ENCODE results near the gene ABCC1. TPM values are rescaled to one million over a fixed set of nuclear protein-coding genes. Genes with fewer than 3 reads are reported as not detected.
A peak's percentile ranks its signal among the peaks of the same experiment; 100 is the strongest.

Gene ABCC1
- total and polyA plus RNA-seq, 12 donors = 12.4 to 38.8 (median 28.0) TPM

GRCh38 chr16:15950869-15951268 is 1.5 kb downstream of the ABCC1 start:
- TF ChIP-seq POLR2A (IDR thresholded peaks at IDR 0.05) (no peak), CTCF (IDR thresholded peaks at IDR 0.05) (no peak)
- Histone ChIP-seq H3K4me1 (replicated peaks in 1 of 2) (peaks cover 19 to 38% of the 10 kb centered on the region in 2 donors), H3K4me3 (peak overlapping the region in 1 of 4 donors; percentile 99), H3K27me3 (no peaks in the 10 kb centered on the region), H3K27ac (peak overlapping the region; percentile 15 to 92 (median 78)), H3K9me3 (replicated peaks in 1 of 3) (no peaks in the 10 kb centered on the region), H3K36me3 (replicated peaks in 1 of 2) (no peaks in the 10 kb centered on the region)
- no peak for DNase-seq
- intact Hi-C loops (cut with DNase I) = loop anchor here in 1 of 2 donors (5.0 kb wide), 1 partner anchor 59 kb away; no protein-coding TSS in a partner anchor

- intact Hi-C loops (cut with DNase I) = loop anchor here in 1 of 2 donors (5.0 kb wide), 1 partner anchor 60 kb away; no protein-coding TSS in a partner anchor
- Histone ChIP-seq H3K4me3 (no peak overlapping the region), H3K36me3 (replicated peaks in 1 of 2) (no peaks in the 10 kb centered on the region), H3K27ac (peak overlapping the region in 4 of 5 donors; percentile 30 to 78 (median 64)), H3K27me3 (no peaks in the 10 kb centered on the region), H3K9me3 (replicated peaks in 1 of 3) (no peaks in the 10 kb centered on the region), H3K4me1 (replicated peaks in 1 of 2) (peaks cover 19 to 38% of the 10 kb centered on the region in 2 donors)
- peak in 2 of 7 donors; percentile 31 to 41 for DNase-seq
- WGBS, 4 donors = 41 to 48% (median 42%) methylated on average over 8 of the region's 8 CpGs
- TF ChIP-seq CTCF (IDR thresholded peaks at IDR 0.05) (no peak), POLR2A (IDR thresholded peaks at IDR 0.05) (no peak)
Measured at GRCh38 chr16:15951852-15952251, 2.4 kb downstream of the ABCC1 start.

GRCh38 chr16:15952265-15952711 is 2.9 kb downstream of the ABCC1 start:
- no peaks in the 10 kb centered on the region for H3K9me3 ChIP-seq (replicated peaks in 1 of 3)
- peak in 6 of 7 donors; percentile 35 to 66 (median 50) for DNase-seq
- intact Hi-C loops (cut with DNase I) = loop anchor here in 1 of 2 donors (5.0 kb wide), 1 partner anchor 60 kb away; no protein-coding TSS in a partner anchor
- WGBS, 4 donors = 8 to 18% (median 14%) methylated on average over 5 of the region's 5 CpGs
- H3K4me1 ChIP-seq (replicated peaks in 1 of 2) = peaks cover 19 to 38% of the 10 kb centered on the region in 2 donors
- H3K36me3 ChIP-seq (replicated peaks in 1 of 2) = no peaks in the 10 kb centered on the region
- TF ChIP-seq POLR2A (IDR thresholded peaks at IDR 0.05) (no peak), CTCF (IDR thresholded peaks at IDR 0.05) (no peak)
- no peak overlapping the region for H3K4me3 ChIP-seq
- H3K27me3 ChIP-seq = no peaks in the 10 kb centered on the region
- peak overlapping the region in 4 of 5 donors; percentile 30 to 78 (median 64) for H3K27ac ChIP-seq

- Histone ChIP-seq H3K27me3 (no peaks in the 10 kb centered on the region), H3K36me3 (replicated peaks in 1 of 2) (no peaks in the 10 kb centered on the region), H3K4me1 (replicated peaks in 1 of 2) (peaks cover 19 to 38% of the 10 kb centered on the region in 2 donors), H3K9me3 (replicated peaks in 1 of 3) (no peaks in the 10 kb centered on the region), H3K27ac (no peak overlapping the region), H3K4me3 (no peak overlapping the region)
- TF ChIP-seq CTCF (IDR thresholded peaks at IDR 0.05) (no peak), POLR2A (IDR thresholded peaks at IDR 0.05) (no peak)
- 90 to 96% (median 91%) methylated on average over 8 of the region's 8 CpGs for WGBS, 4 donors
- intact Hi-C loops (cut with DNase I) = loop anchor here in 1 of 2 donors (5.0 kb wide), 1 partner anchor 61 kb away; no protein-coding TSS in a partner anchor
- peak in 1 of 7 donors; percentile 4 for DNase-seq
Measured at GRCh38 chr16:15953477-15953876, 4.1 kb downstream of the ABCC1 start.

Measured in adrenal gland (tissue), 12 donors.